ENCODE measurements around the gene CARMIL1.

GRCh38 chr6:25669413-25669812, 390.2 kb downstream of the CARMIL1 start:
- TF ChIP-seq POLR2A (IDR thresholded peaks at IDR 0.05; ENCODE audit: low read length) (no peak), GATA1 (IDR thresholded peaks at IDR 0.05; ENCODE audit: low read depth, low read length) (no peak)
